ENCODE measurements around the gene TRIM72. TPM values are rescaled to one million over a fixed set of nuclear protein-coding genes. Genes with fewer than 3 reads are reported as not detected.

The TRIM72 gene
- total and polyA plus RNA-seq, 9 of the 15 experiments (the other 6 are each of a cell fraction or from before 2014, with no cell fraction given): under 0.01 TPM; not detected in 8

DNA sequence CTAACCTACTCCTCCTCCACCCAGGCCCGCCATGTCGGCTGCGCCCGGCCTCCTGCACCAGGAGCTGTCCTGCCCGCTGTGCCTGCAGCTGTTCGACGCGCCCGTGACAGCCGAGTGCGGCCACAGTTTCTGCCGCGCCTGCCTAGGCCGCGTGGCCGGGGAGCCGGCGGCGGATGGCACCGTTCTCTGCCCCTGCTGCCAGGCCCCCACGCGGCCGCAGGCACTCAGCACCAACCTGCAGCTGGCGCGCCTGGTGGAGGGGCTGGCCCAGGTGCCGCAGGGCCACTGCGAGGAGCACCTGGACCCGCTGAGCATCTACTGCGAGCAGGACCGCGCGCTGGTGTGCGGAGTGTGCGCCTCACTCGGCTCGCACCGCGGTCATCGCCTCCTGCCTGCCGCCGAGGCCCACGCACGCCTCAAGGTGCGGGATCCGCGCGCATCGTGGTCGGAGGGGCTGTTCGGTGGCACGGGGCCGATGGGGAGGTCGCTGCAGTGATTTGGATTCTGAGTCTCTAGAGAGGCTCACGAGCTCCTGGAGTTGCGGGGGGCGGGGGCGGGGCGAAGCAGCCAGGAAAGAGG, 878 bp downstream of the TRIM72 start (continued):
- TF ChIP-seq, protein P1, sequence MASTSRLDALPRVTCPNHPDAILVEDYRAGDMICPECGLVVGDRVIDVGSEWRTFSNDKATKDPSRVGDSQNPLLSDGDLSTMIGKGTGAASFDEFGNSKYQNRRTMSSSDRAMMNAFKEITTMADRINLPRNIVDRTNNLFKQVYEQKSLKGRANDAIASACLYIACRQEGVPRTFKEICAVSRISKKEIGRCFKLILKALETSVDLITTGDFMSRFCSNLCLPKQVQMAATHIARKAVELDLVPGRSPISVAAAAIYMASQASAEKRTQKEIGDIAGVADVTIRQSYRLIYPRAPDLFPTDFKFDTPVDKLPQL (IDR thresholded peaks at IDR 0.05; ENCODE audit: extremely low read depth, insufficient read length): no peak
- TF ChIP-seq CEBPG (CRISPR knock-in tag; IDR thresholded peaks at IDR 0.05): no peak
- no peak for TF ChIP-seq CEBPG (tag; conservative IDR thresholded peaks at IDR 0.05 in 1 of 2, IDR thresholded peaks at IDR 0.05 in 1 of 2)
- TF ChIP-seq ZNF436 (CRISPR knock-in tag; IDR thresholded peaks at IDR 0.05): no peak
- TF ChIP-seq, protein P2, sequence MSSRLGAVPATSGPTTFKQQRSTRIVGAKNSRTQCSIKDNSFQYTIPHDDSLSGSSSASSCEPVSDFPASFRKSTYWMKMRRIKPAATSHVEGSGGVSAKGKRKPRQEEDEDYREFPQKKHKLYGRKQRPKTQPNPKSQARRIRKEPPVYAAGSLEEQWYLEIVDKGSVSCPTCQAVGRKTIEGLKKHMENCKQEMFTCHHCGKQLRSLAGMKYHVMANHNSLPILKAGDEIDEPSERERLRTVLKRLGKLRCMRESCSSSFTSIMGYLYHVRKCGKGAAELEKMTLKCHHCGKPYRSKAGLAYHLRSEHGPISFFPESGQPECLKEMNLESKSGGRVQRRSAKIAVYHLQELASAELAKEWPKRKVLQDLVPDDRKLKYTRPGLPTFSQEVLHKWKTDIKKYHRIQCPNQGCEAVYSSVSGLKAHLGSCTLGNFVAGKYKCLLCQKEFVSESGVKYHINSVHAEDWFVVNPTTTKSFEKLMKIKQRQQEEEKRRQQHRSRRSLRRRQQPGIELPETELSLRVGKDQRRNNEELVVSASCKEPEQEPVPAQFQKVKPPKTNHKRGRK (tag; IDR thresholded peaks at IDR 0.05): no peak
- TF ChIP-seq, protein P3, sequence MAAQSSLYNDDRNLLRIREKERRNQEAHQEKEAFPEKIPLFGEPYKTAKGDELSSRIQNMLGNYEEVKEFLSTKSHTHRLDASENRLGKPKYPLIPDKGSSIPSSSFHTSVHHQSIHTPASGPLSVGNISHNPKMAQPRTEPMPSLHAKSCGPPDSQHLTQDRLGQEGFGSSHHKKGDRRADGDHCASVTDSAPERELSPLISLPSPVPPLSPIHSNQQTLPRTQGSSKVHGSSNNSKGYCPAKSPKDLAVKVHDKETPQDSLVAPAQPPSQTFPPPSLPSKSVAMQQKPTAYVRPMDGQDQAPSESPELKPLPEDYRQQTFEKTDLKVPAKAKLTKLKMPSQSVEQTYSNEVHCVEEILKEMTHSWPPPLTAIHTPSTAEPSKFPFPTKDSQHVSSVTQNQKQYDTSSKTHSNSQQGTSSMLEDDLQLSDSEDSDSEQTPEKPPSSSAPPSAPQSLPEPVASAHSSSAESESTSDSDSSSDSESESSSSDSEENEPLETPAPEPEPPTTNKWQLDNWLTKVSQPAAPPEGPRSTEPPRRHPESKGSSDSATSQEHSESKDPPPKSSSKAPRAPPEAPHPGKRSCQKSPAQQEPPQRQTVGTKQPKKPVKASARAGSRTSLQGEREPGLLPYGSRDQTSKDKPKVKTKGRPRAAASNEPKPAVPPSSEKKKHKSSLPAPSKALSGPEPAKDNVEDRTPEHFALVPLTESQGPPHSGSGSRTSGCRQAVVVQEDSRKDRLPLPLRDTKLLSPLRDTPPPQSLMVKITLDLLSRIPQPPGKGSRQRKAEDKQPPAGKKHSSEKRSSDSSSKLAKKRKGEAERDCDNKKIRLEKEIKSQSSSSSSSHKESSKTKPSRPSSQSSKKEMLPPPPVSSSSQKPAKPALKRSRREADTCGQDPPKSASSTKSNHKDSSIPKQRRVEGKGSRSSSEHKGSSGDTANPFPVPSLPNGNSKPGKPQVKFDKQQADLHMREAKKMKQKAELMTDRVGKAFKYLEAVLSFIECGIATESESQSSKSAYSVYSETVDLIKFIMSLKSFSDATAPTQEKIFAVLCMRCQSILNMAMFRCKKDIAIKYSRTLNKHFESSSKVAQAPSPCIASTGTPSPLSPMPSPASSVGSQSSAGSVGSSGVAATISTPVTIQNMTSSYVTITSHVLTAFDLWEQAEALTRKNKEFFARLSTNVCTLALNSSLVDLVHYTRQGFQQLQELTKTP (IDR thresholded peaks at IDR 0.05; ENCODE audit: low read depth in 1 of 2, partially characterized antibody in 2 of 2): no peak
- TF ChIP-seq TARDBP (IDR thresholded peaks at IDR 0.05): no peak
- no peak for TF ChIP-seq PHF20 (IDR thresholded peaks at IDR 0.05; ENCODE audit: partially characterized antibody)
- no peak for TF ChIP-seq ZNF253 (CRISPR knock-in tag; conservative IDR thresholded peaks at IDR 0.05)
- TF ChIP-seq BMI1 (IDR thresholded peaks at IDR 0.05; ENCODE audit: low read length): no peak
- TF ChIP-seq FOXP1 (CRISPR knock-in tag; IDR thresholded peaks at IDR 0.05): no peak
- no peak for TF ChIP-seq DIDO1 (tag; IDR thresholded peaks at IDR 0.05; ENCODE audit: low read depth)
- no peak for TF ChIP-seq ZNF311 (CRISPR knock-in tag; IDR thresholded peaks at IDR 0.05)
- no peak for TF ChIP-seq ETV5 (CRISPR knock-in tag; IDR thresholded peaks at IDR 0.05; ENCODE audit: low read depth)
- TF ChIP-seq CCAR2 (IDR thresholded peaks at IDR 0.05; ENCODE audit: low read depth, low read length): no peak
- TF ChIP-seq MCM2 (IDR thresholded peaks at IDR 0.05; ENCODE audit: low read depth): no peak
- TF ChIP-seq, protein P4, sequence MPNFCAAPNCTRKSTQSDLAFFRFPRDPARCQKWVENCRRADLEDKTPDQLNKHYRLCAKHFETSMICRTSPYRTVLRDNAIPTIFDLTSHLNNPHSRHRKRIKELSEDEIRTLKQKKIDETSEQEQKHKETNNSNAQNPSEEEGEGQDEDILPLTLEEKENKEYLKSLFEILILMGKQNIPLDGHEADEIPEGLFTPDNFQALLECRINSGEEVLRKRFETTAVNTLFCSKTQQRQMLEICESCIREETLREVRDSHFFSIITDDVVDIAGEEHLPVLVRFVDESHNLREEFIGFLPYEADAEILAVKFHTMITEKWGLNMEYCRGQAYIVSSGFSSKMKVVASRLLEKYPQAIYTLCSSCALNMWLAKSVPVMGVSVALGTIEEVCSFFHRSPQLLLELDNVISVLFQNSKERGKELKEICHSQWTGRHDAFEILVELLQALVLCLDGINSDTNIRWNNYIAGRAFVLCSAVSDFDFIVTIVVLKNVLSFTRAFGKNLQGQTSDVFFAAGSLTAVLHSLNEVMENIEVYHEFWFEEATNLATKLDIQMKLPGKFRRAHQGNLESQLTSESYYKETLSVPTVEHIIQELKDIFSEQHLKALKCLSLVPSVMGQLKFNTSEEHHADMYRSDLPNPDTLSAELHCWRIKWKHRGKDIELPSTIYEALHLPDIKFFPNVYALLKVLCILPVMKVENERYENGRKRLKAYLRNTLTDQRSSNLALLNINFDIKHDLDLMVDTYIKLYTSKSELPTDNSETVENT (CRISPR knock-in tag; IDR thresholded peaks at IDR 0.05): no peak
- TF ChIP-seq MCM5 (IDR thresholded peaks at IDR 0.05; ENCODE audit: low read depth): no peak
- TF ChIP-seq, protein P5, sequence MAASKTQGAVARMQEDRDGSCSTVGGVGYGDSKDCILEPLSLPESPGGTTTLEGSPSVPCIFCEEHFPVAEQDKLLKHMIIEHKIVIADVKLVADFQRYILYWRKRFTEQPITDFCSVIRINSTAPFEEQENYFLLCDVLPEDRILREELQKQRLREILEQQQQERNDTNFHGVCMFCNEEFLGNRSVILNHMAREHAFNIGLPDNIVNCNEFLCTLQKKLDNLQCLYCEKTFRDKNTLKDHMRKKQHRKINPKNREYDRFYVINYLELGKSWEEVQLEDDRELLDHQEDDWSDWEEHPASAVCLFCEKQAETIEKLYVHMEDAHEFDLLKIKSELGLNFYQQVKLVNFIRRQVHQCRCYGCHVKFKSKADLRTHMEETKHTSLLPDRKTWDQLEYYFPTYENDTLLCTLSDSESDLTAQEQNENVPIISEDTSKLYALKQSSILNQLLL (CRISPR knock-in tag; IDR thresholded peaks at IDR 0.05; ENCODE audit: borderline replicate concordance): no peak

Measured in K562 (cell line).